KOPT-K1 (cell line): ENCODE results near the gene TENM3.

Experiments used
- H3K27ac ChIP-seq: fragments of 200-600 bp; sonication (generic); 2 replicates; pipeline ENCODE4 v1.5.1; 2016; ENCODE audit warnings: antibody characterized with exemption, mild to moderate bottlenecking, low read depth, low read length; ENCODE audit not compliant: poor library complexity, severe bottlenecking
- H3K36me3 ChIP-seq: fragments of 200-600 bp; sonication (generic); 2 replicates; pipeline ENCODE4 v1.5.1; 2017; ENCODE audit warnings: antibody characterized with exemption, mild to moderate bottlenecking, low read length, moderate library complexity; ENCODE audit not compliant: insufficient read depth
- H3K9me3 ChIP-seq: fragments of 200-600 bp; sonication (generic); 2 replicates; pipeline ENCODE4 v1.5.1; 2017; ENCODE audit warnings: antibody characterized with exemption, low read length, mild to moderate bottlenecking; ENCODE audit not compliant: insufficient read depth, poor library complexity, severe bottlenecking

The TENM3 gene

GRCh38 chr4:182306792-182307507, 63.7 kb downstream of the TENM3 start:
- Histone ChIP-seq H3K27ac (no peak overlapping the region), H3K36me3 (no peaks in the 10 kb centered on the region), H3K9me3 (no peaks in the 10 kb centered on the region)

GRCh38 chr4:182307746-182308145, 64.5 kb downstream of the TENM3 start:
- Histone ChIP-seq H3K27ac (no peak overlapping the region), H3K9me3 (no peaks in the 10 kb centered on the region), H3K36me3 (no peaks in the 10 kb centered on the region)

GRCh38 chr4:182309877-182310276, 66.7 kb downstream of the TENM3 start:
- no peak overlapping the region for H3K27ac ChIP-seq

GRCh38 chr4:182310316-182310715, 67.1 kb downstream of the TENM3 start:
- Histone ChIP-seq H3K27ac (no peak overlapping the region), H3K9me3 (peaks cover 8% of the 10 kb centered on the region), H3K36me3 (no peaks in the 10 kb centered on the region)

More at GRCh38 chr4:182309877-182310276, 66.7 kb downstream of the TENM3 start:
- H3K36me3 ChIP-seq, result no peaks in the 10 kb centered on the region
- peaks cover 8% of the 10 kb centered on the region for H3K9me3 ChIP-seq

- no peaks in the 10 kb centered on the region for H3K36me3 ChIP-seq
- no peak overlapping the region for H3K27ac ChIP-seq
- H3K9me3 ChIP-seq, result peaks cover 8% of the 10 kb centered on the region
These were observed 67.8 kb downstream of the TENM3 start for GRCh38 chr4:182310962-182311361.

- Histone ChIP-seq H3K36me3 (no peaks in the 10 kb centered on the region), H3K9me3 (peaks cover 8% of the 10 kb centered on the region), H3K27ac (no peak overlapping the region)
These were observed 71.3 kb downstream of the TENM3 start for GRCh38 chr4:182314537-182314936.

- Histone ChIP-seq H3K36me3 (no peaks in the 10 kb centered on the region), H3K27ac (no peak overlapping the region), H3K9me3 (peaks cover 8% of the 10 kb centered on the region)
These were observed 75.1 kb downstream of the TENM3 start for GRCh38 chr4:182318256-182318655.

- H3K36me3 ChIP-seq, result no peaks in the 10 kb centered on the region
- no peak overlapping the region for H3K27ac ChIP-seq
- H3K9me3 ChIP-seq, result no peaks in the 10 kb centered on the region
These were observed 76.9 kb downstream of the TENM3 start for GRCh38 chr4:182320092-182320491.

- H3K27ac ChIP-seq, result no peak overlapping the region
- H3K9me3 ChIP-seq, result no peaks in the 10 kb centered on the region
- no peaks in the 10 kb centered on the region for H3K36me3 ChIP-seq
These were observed 77.4 kb downstream of the TENM3 start for GRCh38 chr4:182320580-182320979.

- Histone ChIP-seq H3K27ac (no peak overlapping the region), H3K36me3 (no peaks in the 10 kb centered on the region), H3K9me3 (no peaks in the 10 kb centered on the region)
These were observed 81.1 kb downstream of the TENM3 start for GRCh38 chr4:182324282-182324681.

- Histone ChIP-seq H3K9me3 (no peaks in the 10 kb centered on the region), H3K27ac (no peak overlapping the region), H3K36me3 (no peaks in the 10 kb centered on the region)
These were observed 82.2 kb downstream of the TENM3 start for GRCh38 chr4:182325397-182325796.

- H3K9me3 ChIP-seq, result no peaks in the 10 kb centered on the region
- no peaks in the 10 kb centered on the region for H3K36me3 ChIP-seq
These were observed 82.7 kb downstream of the TENM3 start for GRCh38 chr4:182325848-182326255.

GRCh38 chr4:182328505-182328904, 85.3 kb downstream of the TENM3 start:
- no peak overlapping the region for H3K27ac ChIP-seq
- no peaks in the 10 kb centered on the region for H3K36me3 ChIP-seq
- H3K9me3 ChIP-seq, result no peaks in the 10 kb centered on the region

More at GRCh38 chr4:182325848-182326255, 82.7 kb downstream of the TENM3 start:
- H3K27ac ChIP-seq, result no peak overlapping the region

- H3K27ac ChIP-seq, result no peak overlapping the region
- no peaks in the 10 kb centered on the region for H3K9me3 ChIP-seq
- H3K36me3 ChIP-seq, result no peaks in the 10 kb centered on the region
These were observed 94.2 kb downstream of the TENM3 start for GRCh38 chr4:182337366-182337765.

- H3K27ac ChIP-seq, result no peak overlapping the region
These were observed 94.9 kb downstream of the TENM3 start for GRCh38 chr4:182338063-182338462.

GRCh38 chr4:182338746-182339145, 95.5 kb downstream of the TENM3 start:
- no peaks in the 10 kb centered on the region for H3K9me3 ChIP-seq
- no peak overlapping the region for H3K27ac ChIP-seq
- no peaks in the 10 kb centered on the region for H3K36me3 ChIP-seq

More at GRCh38 chr4:182338063-182338462, 94.9 kb downstream of the TENM3 start:
- Histone ChIP-seq H3K36me3 (no peaks in the 10 kb centered on the region), H3K9me3 (no peaks in the 10 kb centered on the region)
